ENCODE data around the gene JOSD1. TPM values are rescaled to one million over a fixed set of nuclear protein-coding genes. Genes with fewer than 3 reads are reported as not detected.

JOSD1 gene
- total RNA-seq, 1 donor from 2014 or later = 106 TPM

DNA sequence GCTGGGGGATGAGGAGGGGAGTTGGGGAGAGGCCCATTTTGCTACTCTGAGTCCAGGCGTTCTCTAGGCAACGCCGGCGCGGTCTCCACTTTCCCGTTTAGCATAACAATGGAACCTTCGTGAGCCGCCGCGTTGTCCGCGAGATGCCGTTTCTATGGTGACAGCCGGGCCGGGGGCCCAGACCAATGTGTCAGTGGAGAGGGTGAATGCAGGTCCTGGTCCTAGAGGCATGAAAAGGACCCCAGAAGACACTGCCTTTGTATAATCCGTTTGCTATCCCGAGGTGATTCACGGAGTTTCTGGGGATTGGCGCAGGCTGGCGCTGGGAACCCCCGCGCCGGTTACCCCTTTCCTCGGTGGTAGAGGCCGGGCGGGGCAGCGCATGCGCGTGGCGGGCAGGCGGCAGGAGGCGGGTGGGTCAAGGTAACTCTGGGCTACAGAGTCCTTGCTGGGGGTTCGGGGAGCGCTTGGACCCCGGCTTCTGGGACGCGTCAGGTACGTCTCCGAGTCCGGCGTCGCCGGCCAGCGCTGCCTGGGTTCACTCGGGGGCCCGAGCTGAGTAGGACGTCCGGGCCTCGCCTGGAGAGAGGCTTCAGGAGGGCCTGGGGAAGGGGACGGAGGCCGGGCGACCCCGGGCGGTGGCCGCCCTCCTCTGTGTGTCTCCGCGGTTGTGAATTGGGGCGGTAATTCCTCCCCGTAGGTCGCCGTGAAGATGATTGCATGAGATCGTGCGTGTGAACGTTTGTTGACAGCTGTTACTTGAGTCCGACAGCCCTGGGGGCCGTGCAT is 44.3 kb downstream of the JOSD1 start, which contains the start of the genes CBY1 and FAM227A:
Gene CBY1, plus strand, starts transcription at position 383 of the 789 bp plus-strand sequence. CDS start 11,417 bp downstream, outside the sequence.
Gene FAM227A, minus strand, starts transcription at position 137 of the 789 bp plus-strand sequence. CDS start 6,224 bp downstream, outside the sequence.
- Histone ChIP-seq H3K4me1 (peaks cover 20% of the 10 kb centered on the region), H3K9me3 (no peaks in the 10 kb centered on the region), H3K4me3 (peak within 1 kb of the TSS; percentile 63 to 87), H3K27me3 (no peaks in the 10 kb centered on the region), H3K36me3 (no peaks in the 10 kb centered on the region), H3K27ac (peak within 1 kb of the TSS; percentile 86)
- DNase-seq (ENCODE audit: extremely low spot score in 2 of 2) = no peak
- TF ChIP-seq POLR2A (IDR thresholded peaks at IDR 0.05) (peak in 1 of 2 donors; percentile 55), POLR2AphosphoS5 (IDR thresholded peaks at IDR 0.05; ENCODE audit: insufficient read depth in 1 of 2, low read depth in 1 of 2) (peak; percentile 90 to 91)
- TF ChIP-seq, protein P1, sequence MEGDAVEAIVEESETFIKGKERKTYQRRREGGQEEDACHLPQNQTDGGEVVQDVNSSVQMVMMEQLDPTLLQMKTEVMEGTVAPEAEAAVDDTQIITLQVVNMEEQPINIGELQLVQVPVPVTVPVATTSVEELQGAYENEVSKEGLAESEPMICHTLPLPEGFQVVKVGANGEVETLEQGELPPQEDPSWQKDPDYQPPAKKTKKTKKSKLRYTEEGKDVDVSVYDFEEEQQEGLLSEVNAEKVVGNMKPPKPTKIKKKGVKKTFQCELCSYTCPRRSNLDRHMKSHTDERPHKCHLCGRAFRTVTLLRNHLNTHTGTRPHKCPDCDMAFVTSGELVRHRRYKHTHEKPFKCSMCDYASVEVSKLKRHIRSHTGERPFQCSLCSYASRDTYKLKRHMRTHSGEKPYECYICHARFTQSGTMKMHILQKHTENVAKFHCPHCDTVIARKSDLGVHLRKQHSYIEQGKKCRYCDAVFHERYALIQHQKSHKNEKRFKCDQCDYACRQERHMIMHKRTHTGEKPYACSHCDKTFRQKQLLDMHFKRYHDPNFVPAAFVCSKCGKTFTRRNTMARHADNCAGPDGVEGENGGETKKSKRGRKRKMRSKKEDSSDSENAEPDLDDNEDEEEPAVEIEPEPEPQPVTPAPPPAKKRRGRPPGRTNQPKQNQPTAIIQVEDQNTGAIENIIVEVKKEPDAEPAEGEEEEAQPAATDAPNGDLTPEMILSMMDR (IDR thresholded peaks at IDR 0.05) = no peak
- intact Hi-C loops (cut with DNase I) = no loop called here

DNA sequence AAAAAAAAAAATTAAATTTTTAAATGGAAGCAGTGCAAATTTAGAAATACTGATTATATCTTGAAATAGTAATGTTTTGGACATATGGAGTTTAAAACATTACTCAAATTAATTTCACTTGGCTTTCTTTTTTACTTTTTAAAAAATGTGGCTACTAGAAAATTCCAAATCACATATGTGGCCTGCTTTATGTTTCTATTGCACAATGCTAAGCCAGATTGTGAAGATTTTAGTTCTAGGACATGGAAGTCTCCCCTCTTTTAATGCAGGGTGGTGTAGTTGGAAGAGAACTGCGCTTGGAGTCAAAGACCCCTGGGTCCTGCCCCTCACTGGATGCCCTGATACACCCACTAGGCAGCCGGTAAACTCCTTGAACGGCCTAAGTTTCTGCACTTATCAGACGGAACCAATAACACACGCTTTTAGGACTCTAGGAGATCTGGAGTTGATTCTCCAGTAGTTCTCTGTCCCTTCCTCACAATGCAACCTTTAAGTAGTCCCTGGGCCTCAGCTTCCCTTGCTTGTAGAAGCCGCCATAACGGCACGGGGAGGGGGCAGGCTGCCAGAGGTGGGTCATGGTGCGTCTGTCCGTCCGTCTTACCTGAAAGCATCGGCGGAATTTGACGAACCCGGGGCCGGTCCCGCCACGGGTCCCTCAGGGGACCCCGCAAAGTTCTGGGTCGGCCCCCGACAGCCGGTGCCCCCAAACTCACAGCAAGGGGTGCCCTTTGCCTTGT is 45.1 kb downstream of the JOSD1 start:
- intact Hi-C loops (cut with DNase I) = no loop called here
- peaks cover 20% of the 10 kb centered on the region for H3K4me1 ChIP-seq
- peak overlapping the region; percentile 86 for H3K27ac ChIP-seq
- H3K9me3 ChIP-seq = no peaks in the 10 kb centered on the region
- no peaks in the 10 kb centered on the region for H3K27me3 ChIP-seq
- no peak for DNase-seq (ENCODE audit: extremely low spot score in 2 of 2)
- H3K36me3 ChIP-seq = no peaks in the 10 kb centered on the region
- TF ChIP-seq POLR2A (IDR thresholded peaks at IDR 0.05) (no peak), POLR2AphosphoS5 (IDR thresholded peaks at IDR 0.05; ENCODE audit: insufficient read depth in 1 of 2, low read depth in 1 of 2) (no peak)
- TF ChIP-seq, protein P1 (IDR thresholded peaks at IDR 0.05) = no peak
- H3K4me3 ChIP-seq = peak overlapping the region; percentile 63 to 87

DNA sequence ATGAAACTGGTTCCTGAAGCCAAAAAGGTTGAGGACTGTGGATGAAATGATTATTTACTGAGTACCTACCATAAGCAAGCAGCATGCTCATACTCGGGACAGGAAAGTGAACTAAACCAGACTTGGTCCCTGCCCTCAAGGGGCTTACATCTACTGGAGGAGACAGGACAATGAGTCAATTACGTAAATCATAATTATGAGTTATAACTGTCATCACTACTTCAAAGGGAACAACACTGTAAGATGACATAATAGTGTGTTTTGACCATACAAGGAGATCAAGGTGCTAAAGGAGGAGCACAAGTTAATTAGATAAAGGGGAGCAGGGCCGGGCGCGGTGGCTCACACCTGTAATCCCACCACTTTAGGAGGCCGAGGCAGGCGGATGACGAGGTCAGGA is 47.0 kb downstream of the JOSD1 start:
- Histone ChIP-seq H3K36me3 (no peaks in the 10 kb centered on the region), H3K4me3 (no peak overlapping the region), H3K27me3 (no peaks in the 10 kb centered on the region), H3K4me1 (peaks cover 20% of the 10 kb centered on the region), H3K27ac (no peak overlapping the region), H3K9me3 (no peaks in the 10 kb centered on the region)
- DNase-seq (ENCODE audit: extremely low spot score in 2 of 2) = no peak
- TF ChIP-seq POLR2AphosphoS5 (IDR thresholded peaks at IDR 0.05; ENCODE audit: insufficient read depth in 1 of 2, low read depth in 1 of 2) (no peak), POLR2A (IDR thresholded peaks at IDR 0.05) (no peak)
- TF ChIP-seq, protein P1 (IDR thresholded peaks at IDR 0.05) = no peak
- intact Hi-C loops (cut with DNase I) = no loop called here

DNA sequence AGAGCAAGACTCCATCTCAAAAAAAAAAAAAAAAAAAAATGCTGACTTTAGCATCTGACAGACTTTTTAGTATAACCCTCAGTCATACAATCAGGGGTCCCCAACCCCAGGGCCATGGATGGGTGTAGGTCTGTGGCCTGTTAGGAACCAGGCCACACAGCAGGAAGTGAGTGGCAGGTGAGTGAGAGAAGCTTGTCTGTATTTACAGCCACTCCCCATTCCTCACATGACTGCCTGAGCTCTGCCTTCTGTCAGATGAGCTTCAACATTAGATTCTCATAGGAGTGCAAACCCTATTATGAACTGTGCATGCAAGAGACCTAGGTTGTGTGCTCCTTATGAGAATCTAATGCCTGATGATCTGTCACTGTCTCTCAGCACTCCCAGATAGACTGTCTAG is 47.9 kb downstream of the JOSD1 start:
- no peak overlapping the region for H3K4me3 ChIP-seq
- no peak overlapping the region for H3K27ac ChIP-seq
- peaks cover 17% of the 10 kb centered on the region for H3K4me1 ChIP-seq
- no peak for DNase-seq (ENCODE audit: extremely low spot score in 2 of 2)
- TF ChIP-seq POLR2AphosphoS5 (IDR thresholded peaks at IDR 0.05; ENCODE audit: insufficient read depth in 1 of 2, low read depth in 1 of 2) = no peak
- no peak for TF ChIP-seq POLR2A (IDR thresholded peaks at IDR 0.05)
- TF ChIP-seq, protein P1 (IDR thresholded peaks at IDR 0.05) = no peak
- no peaks in the 10 kb centered on the region for H3K36me3 ChIP-seq
- H3K27me3 ChIP-seq = no peaks in the 10 kb centered on the region
- H3K9me3 ChIP-seq = no peaks in the 10 kb centered on the region
- intact Hi-C loops (cut with DNase I) = no loop called here

Measured in vagina (tissue), 2 donors.